ENCODE results near the gene CASP10. TPM values are rescaled to one million over a fixed set of nuclear protein-coding genes. Genes with fewer than 3 reads are reported as not detected.
"Not testable (repeated sequence)": the region's sequence is repeated elsewhere in the genome, so short reads cannot be mapped to it uniquely, and the experiment has no call there.

Gene CASP10
- total and polyA plus RNA-seq, 4 donors, result 8.9 to 74.4 (median 16.7) TPM

- Histone ChIP-seq H3K36me3 (ENCODE audit: control insufficient read depth in 4 of 4, insufficient read depth in 4 of 4, low read length in 4 of 4) (no peaks in the 10 kb centered on the region), H3K4me1 (ENCODE audit: control insufficient read depth in 5 of 5, insufficient read depth in 5 of 5, low read length in 5 of 5) (peaks cover 0 to 1% (median 0%) of the 10 kb centered on the region in 5 donors), H3K4me3 (no peak overlapping the region), H3K9me3 (ENCODE audit: control insufficient read depth in 4 of 4, insufficient read depth in 3 of 4, low read length in 3 of 4) (no peaks in the 10 kb centered on the region), H3K9ac (ENCODE audit: insufficient read depth in 1 of 2, low read length in 2 of 2) (no peak overlapping the region), H3K27ac (ENCODE audit: low read depth in 1 of 2, low read length in 1 of 2) (peak overlapping the region in 1 of 2 donors; percentile 20), H3K27me3 (ENCODE audit: control insufficient read depth in 3 of 3, insufficient read depth in 3 of 3, low read length in 2 of 3) (no peaks in the 10 kb centered on the region)
- TF ChIP-seq CTCF (IDR thresholded peaks at IDR 0.05; ENCODE audit: control extremely low read depth, extremely low read depth), result no peak
- ATAC-seq (ENCODE audit: insufficient read depth, low FRiP score) (peak; percentile 44), DNase-seq (peak in 1 of 3 donors; percentile 33)
- WGBS, 2 donors, result 59 to 82% methylated on average over 6 of the region's 6 CpGs
Measured at GRCh38 chr2:201176081-201176481, 6.9 kb upstream of the CASP10 start.

DNA sequence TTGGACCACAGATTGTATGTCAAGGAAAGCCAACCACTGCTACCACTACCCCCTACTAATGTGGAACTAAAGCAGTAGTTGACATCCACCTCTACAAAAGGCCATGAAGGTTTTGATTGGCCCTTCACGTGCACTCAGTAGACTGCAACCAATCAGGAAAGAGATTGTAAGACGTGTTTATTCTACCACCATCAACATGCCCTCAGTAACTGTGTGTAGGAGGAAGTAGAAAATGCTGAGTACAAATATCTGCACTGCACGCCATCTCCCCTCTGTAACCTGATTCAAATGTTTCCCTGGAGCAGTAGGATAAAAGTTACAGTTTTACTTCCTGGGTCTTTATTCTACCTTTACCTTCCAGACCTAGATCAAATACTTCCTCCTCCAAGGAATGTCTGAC lies 2.9 kb upstream of the CASP10 start:
- Histone ChIP-seq H3K4me3 (no peak overlapping the region), H3K4me1 (ENCODE audit: control insufficient read depth in 5 of 5, insufficient read depth in 5 of 5, low read length in 5 of 5) (peaks cover 0 to 3% (median 0%) of the 10 kb centered on the region in 5 donors), H3K9ac (ENCODE audit: insufficient read depth in 1 of 2, low read length in 2 of 2) (no peak overlapping the region), H3K27ac (ENCODE audit: low read depth in 1 of 2, low read length in 1 of 2) (no peak overlapping the region), H3K9me3 (ENCODE audit: control insufficient read depth in 4 of 4, insufficient read depth in 3 of 4, low read length in 3 of 4) (no peaks in the 10 kb centered on the region), H3K27me3 (ENCODE audit: control insufficient read depth in 3 of 3, insufficient read depth in 3 of 3, low read length in 2 of 3) (no peaks in the 10 kb centered on the region), H3K36me3 (ENCODE audit: control insufficient read depth in 4 of 4, insufficient read depth in 4 of 4, low read length in 4 of 4) (no peaks in the 10 kb centered on the region)
- TF ChIP-seq CTCF (IDR thresholded peaks at IDR 0.05; ENCODE audit: control extremely low read depth, extremely low read depth), result no peak
- no peak for DNase-seq
- ATAC-seq (ENCODE audit: insufficient read depth, low FRiP score), result no peak
- 42 to 67% methylated on average over 3 of the region's 3 CpGs for WGBS, 2 donors

GRCh38 chr2:201183365-201183727 lies 405 bp downstream of the CASP10 start:
- H3K9ac ChIP-seq (ENCODE audit: insufficient read depth in 1 of 2, low read length in 2 of 2), result peak overlapping the region in 1 of 2 donors; percentile 95
- DNase-seq, result no peak
- no peak for ATAC-seq (ENCODE audit: insufficient read depth, low FRiP score)

GRCh38 chr2:201183835-201184234 lies 894 bp downstream of the CASP10 start:
- ATAC-seq (ENCODE audit: insufficient read depth, low FRiP score); H3K4me1 ChIP-seq (ENCODE audit: control insufficient read depth in 5 of 5, insufficient read depth in 5 of 5, low read length in 5 of 5); H3K36me3 ChIP-seq (ENCODE audit: control insufficient read depth in 4 of 4, insufficient read depth in 4 of 4, low read length in 4 of 4); H3K9ac ChIP-seq (ENCODE audit: insufficient read depth in 1 of 2, low read length in 2 of 2); H3K27ac ChIP-seq (ENCODE audit: low read depth in 1 of 2, low read length in 1 of 2); H3K9me3 ChIP-seq (ENCODE audit: control insufficient read depth in 4 of 4, insufficient read depth in 3 of 4, low read length in 3 of 4); H3K27me3 ChIP-seq (ENCODE audit: control insufficient read depth in 3 of 3, insufficient read depth in 3 of 3, low read length in 2 of 3); DNase-seq: not testable (repeated sequence)
- WGBS, 2 donors, result 18 to 27% methylated on average over 5 of the region's 5 CpGs
- H3K4me3 ChIP-seq, result peak overlapping the region; percentile 11

More at GRCh38 chr2:201183365-201183727, 405 bp downstream of the CASP10 start:
- TF ChIP-seq CTCF (IDR thresholded peaks at IDR 0.05; ENCODE audit: control extremely low read depth, extremely low read depth), result no peak
- peaks cover 0 to 2% (median 0%) of the 10 kb centered on the region in 5 donors for H3K4me1 ChIP-seq (ENCODE audit: control insufficient read depth in 5 of 5, insufficient read depth in 5 of 5, low read length in 5 of 5)
- no peaks in the 10 kb centered on the region for H3K9me3 ChIP-seq (ENCODE audit: control insufficient read depth in 4 of 4, insufficient read depth in 3 of 4, low read length in 3 of 4)
- peaks cover 0 to 4% (median 0%) of the 10 kb centered on the region in 4 donors for H3K36me3 ChIP-seq (ENCODE audit: control insufficient read depth in 4 of 4, insufficient read depth in 4 of 4, low read length in 4 of 4)
- H3K27ac ChIP-seq (ENCODE audit: low read depth in 1 of 2, low read length in 1 of 2), result peak overlapping the region in 1 of 2 donors; percentile 68
- H3K27me3 ChIP-seq (ENCODE audit: control insufficient read depth in 3 of 3, insufficient read depth in 3 of 3, low read length in 2 of 3), result no peaks in the 10 kb centered on the region
- H3K4me3 ChIP-seq, result peak overlapping the region; percentile 24
- 4 to 5% methylated on average over 4 of the region's 4 CpGs for WGBS, 2 donors

DNA sequence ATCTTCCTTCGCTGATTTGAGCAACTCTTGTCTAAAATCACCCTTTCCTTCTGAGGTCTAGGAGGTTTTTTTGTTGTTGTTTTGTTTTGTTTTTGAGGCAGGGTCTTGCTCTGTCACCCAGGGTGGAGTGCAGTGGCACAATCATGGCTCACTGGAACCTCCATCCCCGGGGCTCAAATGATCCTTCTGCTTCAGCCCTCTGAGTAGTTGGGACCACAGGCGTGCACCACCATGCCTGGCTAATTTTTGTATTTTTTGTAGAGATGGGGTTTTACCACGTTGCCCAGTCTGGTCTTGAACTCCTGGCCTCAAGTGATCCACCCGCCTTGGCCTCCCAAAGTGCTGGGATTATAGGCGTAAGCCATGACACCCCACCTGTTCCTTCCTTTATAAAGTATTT lies 1.3 kb downstream of the CASP10 start:
- Histone ChIP-seq H3K27ac (ENCODE audit: low read depth in 1 of 2, low read length in 1 of 2) (peak overlapping the region in 1 of 2 donors; percentile 18), H3K4me3 (peak overlapping the region; percentile 40)
- not testable (repeated sequence) for ATAC-seq (ENCODE audit: insufficient read depth, low FRiP score); H3K9ac ChIP-seq (ENCODE audit: insufficient read depth in 1 of 2, low read length in 2 of 2); DNase-seq; H3K27me3 ChIP-seq (ENCODE audit: control insufficient read depth in 3 of 3, insufficient read depth in 3 of 3, low read length in 2 of 3); H3K9me3 ChIP-seq (ENCODE audit: control insufficient read depth in 4 of 4, insufficient read depth in 3 of 4, low read length in 3 of 4); H3K36me3 ChIP-seq (ENCODE audit: control insufficient read depth in 4 of 4, insufficient read depth in 4 of 4, low read length in 4 of 4); H3K4me1 ChIP-seq (ENCODE audit: control insufficient read depth in 5 of 5, insufficient read depth in 5 of 5, low read length in 5 of 5)
- WGBS, 2 donors, result 36 to 39% methylated on average over 6 of the region's 6 CpGs
